CD8-positive, alpha-beta memory T cell (primary cell): ENCODE data around the gene SLC29A2. TPM values are rescaled to one million over a fixed set of nuclear protein-coding genes. Genes with fewer than 3 reads are reported as not detected.
A peak's percentile ranks its signal among the peaks of the same experiment; 100 is the strongest.
"Not testable (repeated sequence)": the region's sequence is repeated elsewhere in the genome, so short reads cannot be mapped to it uniquely, and the experiment has no call there.

Source experiments
- CTCF ChIA-PET: fragments of 350-600 bp; sonication (Branson Sonifier 250); formaldehyde crosslinking; loops from one replicate; lab custom pipeline; 2021; ENCODE audit warnings: antibody characterized with exemption; lab: Charles Lee
- POLR2A ChIA-PET: fragments of 350-600 bp; sonication (Branson Sonifier 250); formaldehyde crosslinking; loops from one replicate; lab custom pipeline; 2021; ENCODE audit warnings: antibody characterized with exemption; lab: Charles Lee
- DNase-seq, 5 donors: peaks; one replicate each; pipeline versions ENCODE4 v3.0.0 to v3.0.0-alpha.2; 2020 to 2022; ENCODE audit warnings: mixed read lengths in 1 of 5
- H3K27ac ChIP-seq: one replicate; pipeline ENCODE4 v1.7.0; 2013; ENCODE audit warnings: low read depth, mild to moderate bottlenecking, low read length, moderate library complexity
- H3K27me3 ChIP-seq: 2 replicates; pipeline ENCODE4 v1.7.0; 2013; ENCODE audit warnings: low read length, mild to moderate bottlenecking; ENCODE audit not compliant: insufficient read depth, poor library complexity, severe bottlenecking
- H3K36me3 ChIP-seq: 2 replicates; pipeline ENCODE4 v1.7.0; 2013; ENCODE audit warnings: mild to moderate bottlenecking, low read length, moderate library complexity; ENCODE audit not compliant: insufficient read depth
- H3K4me1 ChIP-seq: 2 replicates; pipeline ENCODE4 v1.7.0; 2013; ENCODE audit warnings: mild to moderate bottlenecking, low read length, moderate library complexity; ENCODE audit not compliant: insufficient read depth
- H3K4me3 ChIP-seq: 2 replicates; pipeline ENCODE4 v1.7.0; 2013; ENCODE audit warnings: mild to moderate bottlenecking, low read length
- H3K9me3 ChIP-seq: 2 replicates; pipeline ENCODE4 v1.7.0; 2013; ENCODE audit warnings: mild to moderate bottlenecking, low read length
- H3K27ac Mint-ChIP-seq, 8 donors: one replicate each; pipeline ENCODE4 v1.8.0; 2020 to 2021; ENCODE audit warnings: mixed read lengths in 8 of 8, mild to moderate bottlenecking in 6 of 8, inconsistent platforms in 3 of 8, moderate library complexity in 3 of 8
- H3K27me3 Mint-ChIP-seq, 2 donors: one replicate each; pipeline ENCODE4 v1.8.0; 2020 to 2021; ENCODE audit warnings: mixed read lengths in 2 of 2, mild to moderate bottlenecking in 1 of 2, moderate library complexity in 1 of 2
- H3K36me3 Mint-ChIP-seq, 3 donors: one replicate each; pipeline ENCODE4 v1.8.0; 2020 to 2021; ENCODE audit warnings: mixed read lengths in 3 of 3, inconsistent platforms in 1 of 3, mild to moderate bottlenecking in 1 of 3
- H3K4me1 Mint-ChIP-seq, 3 donors: one replicate each; pipeline ENCODE4 v1.8.0; 2020 to 2021; ENCODE audit warnings: mixed read lengths in 3 of 3, inconsistent platforms in 1 of 3, mild to moderate bottlenecking in 1 of 3
- H3K4me3 Mint-ChIP-seq, 7 donors: one replicate each; pipeline ENCODE4 v1.8.0; 2020 to 2021; ENCODE audit warnings: mixed read lengths in 7 of 7, mild to moderate bottlenecking in 6 of 7, moderate library complexity in 4 of 7, inconsistent platforms in 2 of 7
- H3K9me3 Mint-ChIP-seq, 5 donors: one replicate each; pipeline ENCODE4 v1.8.0; 2020 to 2022; ENCODE audit warnings: mixed read lengths in 5 of 5, mild to moderate bottlenecking in 3 of 5, moderate library complexity in 2 of 5, inconsistent platforms in 1 of 5
- polyA plus RNA-seq: library from polyadenylated mRNA; unstranded; fragments of 300-500 nt; fragmentation: Illumina TruSeq; gene quantifications from one replicate; pipeline ENCODE4 v1.2.3, GENCODE V29; 2021
- total RNA-seq, 2 experiments: library from RNA; stranded (reverse); gene quantifications; one replicate each; pipeline ENCODE4 v1.2.3, GENCODE V29; 2021

Gene SLC29A2
- total and polyA plus RNA-seq, 3 experiments from 2014 or later, result 1.9 to 8.5 (median 7.9) TPM

DNA sequence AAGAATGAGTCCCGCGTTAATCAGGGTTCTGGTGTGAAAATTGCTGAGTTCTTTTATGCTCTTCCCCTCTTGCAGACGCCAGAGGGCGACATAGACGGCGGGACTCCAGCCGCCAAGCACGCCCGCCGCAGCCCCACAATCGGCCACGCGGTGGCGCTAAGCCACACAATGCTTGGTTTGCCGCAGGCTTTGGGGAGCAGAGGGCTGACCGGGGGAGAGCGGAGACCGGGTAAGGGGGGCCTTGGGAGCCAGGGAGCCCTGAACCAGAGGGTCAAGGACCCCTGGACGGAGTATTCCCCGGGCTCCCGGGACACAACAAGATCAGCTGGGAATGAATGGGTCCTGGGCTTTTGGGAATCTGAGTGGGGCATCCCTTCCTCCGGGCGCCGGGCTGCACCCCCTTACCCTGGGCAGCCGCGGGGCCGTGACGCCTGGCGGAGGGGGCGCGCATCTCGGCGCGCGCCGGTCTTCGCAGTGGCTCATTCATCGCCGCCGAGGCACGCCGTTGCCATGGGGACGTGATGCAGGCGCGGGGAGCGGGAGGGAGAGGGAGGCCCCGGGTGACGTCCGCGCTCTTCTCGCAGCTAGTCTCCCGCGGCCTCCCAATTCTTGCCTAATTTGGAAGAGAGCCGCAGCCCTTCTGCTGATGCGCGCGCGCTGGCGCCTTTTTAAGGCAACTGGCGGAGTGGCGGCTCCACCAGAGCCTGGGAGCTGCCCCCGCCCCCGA, 37.1 kb upstream of the SLC29A2 start:
- Mint-ChIP-seq H3K9me3 (no peaks in the 10 kb centered on the region), H3K4me3 (peak overlapping the region; percentile 21 to 90 (median 81)), H3K4me1 (peaks cover 2 to 5% (median 4%) of the 10 kb centered on the region in 3 donors), H3K36me3 (no peaks in the 10 kb centered on the region), H3K27ac (peak overlapping the region in 5 of 8 donors; percentile 34 to 83 (median 64)), H3K27me3 (peaks cover 24 to 52% of the 10 kb centered on the region in 2 donors)
- Histone ChIP-seq H3K27ac (no peak overlapping the region), H3K4me3 (peak overlapping the region; percentile 61), H3K27me3 (peaks cover 9% of the 10 kb centered on the region), H3K9me3 (no peaks in the 10 kb centered on the region), H3K4me1 (peaks cover 3% of the 10 kb centered on the region), H3K36me3 (no peaks in the 10 kb centered on the region)
- POLR2A ChIA-PET, result interaction anchor here (0.5 to 1.3 kb wide), 3 partner anchors 13 to 903 kb away, joined by 3 to 4 read pairs (median 3); no protein-coding TSS in a partner anchor
- CTCF ChIA-PET, result interaction anchor here (0.7 to 5.3 kb wide), 22 partner anchors 9 to 337 kb away, joined by 3 to 37 read pairs (median 4); partner anchors contain the start of genes ACTN3, DPP3, MRPL11 and NPAS4
- DNase-seq, result peak; percentile 82 to 92 (median 90)

DNA sequence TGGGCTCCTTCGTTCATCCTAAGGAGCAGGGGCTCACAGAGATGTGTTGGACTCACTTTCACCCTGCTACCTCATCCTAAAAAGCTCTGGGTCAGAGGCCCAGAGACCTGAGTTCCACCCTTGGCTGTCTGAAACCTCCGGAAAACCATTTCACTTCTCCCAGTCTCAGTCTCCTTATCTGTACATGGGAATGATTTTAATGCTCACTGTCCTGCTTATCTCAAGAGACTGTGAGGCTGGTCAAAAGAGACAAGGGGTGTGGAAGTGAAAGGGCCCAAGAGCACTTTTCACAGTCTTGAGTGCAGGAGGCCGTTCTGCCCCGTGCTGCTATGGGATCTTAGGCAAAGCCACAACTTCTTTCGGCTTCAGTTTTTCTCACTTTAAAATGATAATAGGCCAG, 36.1 kb upstream of the SLC29A2 start:
- H3K27ac Mint-ChIP-seq, result no peak overlapping the region
- no peaks in the 10 kb centered on the region for H3K9me3 Mint-ChIP-seq
- no peaks in the 10 kb centered on the region for H3K36me3 Mint-ChIP-seq
- H3K27me3 ChIP-seq, result peaks cover 15% of the 10 kb centered on the region
- H3K4me1 ChIP-seq, result peaks cover 3% of the 10 kb centered on the region
- H3K27me3 Mint-ChIP-seq, result peaks cover 25 to 52% of the 10 kb centered on the region in 2 donors
- H3K4me1 Mint-ChIP-seq, result peaks cover 2 to 5% (median 4%) of the 10 kb centered on the region in 3 donors
- H3K36me3 ChIP-seq, result no peaks in the 10 kb centered on the region
- no peaks in the 10 kb centered on the region for H3K9me3 ChIP-seq
- ChIA-PET CTCF (interaction anchor here (0.7 to 5.3 kb wide), 12 partner anchors 10 to 271 kb away, joined by 3 to 37 read pairs (median 6); partner anchors contain the start of genes DPP3, MRPL11 and RBM4B), POLR2A (interaction anchor here (1.2 kb wide), 1 partner anchor 72 kb away, joined by 3 read pairs; the partner anchor contains the start of gene DPP3)
- no peak overlapping the region for H3K4me3 Mint-ChIP-seq
- H3K27ac ChIP-seq, result no peak overlapping the region
- no peak overlapping the region for H3K4me3 ChIP-seq
- no peak for DNase-seq

DNA sequence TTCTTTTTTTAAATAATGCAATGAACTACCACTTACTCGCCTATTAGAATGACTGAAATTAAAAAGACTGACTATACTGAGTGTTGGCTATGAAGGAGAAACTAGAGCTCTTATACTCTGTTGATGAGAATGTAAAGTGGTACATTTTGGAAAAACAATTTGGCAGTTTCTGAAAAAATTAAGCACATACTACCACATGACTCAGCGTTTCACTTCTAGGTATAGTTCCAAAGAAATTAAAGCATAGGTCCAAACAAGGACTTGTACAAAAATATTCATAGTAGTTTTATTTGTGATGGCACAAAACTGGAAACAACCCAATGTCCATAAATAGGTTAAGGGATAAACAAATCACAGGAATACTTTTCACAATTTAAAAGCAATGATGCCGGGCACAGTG, 22.4 kb upstream of the SLC29A2 start:
- Histone ChIP-seq H3K4me1 (no peaks in the 10 kb centered on the region), H3K9me3 (no peaks in the 10 kb centered on the region), H3K4me3 (no peak overlapping the region), H3K27me3 (no peaks in the 10 kb centered on the region), H3K36me3 (no peaks in the 10 kb centered on the region), H3K27ac (no peak overlapping the region)
- H3K9me3 Mint-ChIP-seq, result no peaks in the 10 kb centered on the region
- no peaks in the 10 kb centered on the region for H3K4me1 Mint-ChIP-seq
- peaks cover 0 to 24% of the 10 kb centered on the region in 2 donors for H3K27me3 Mint-ChIP-seq
- no peaks in the 10 kb centered on the region for H3K36me3 Mint-ChIP-seq
- ChIA-PET POLR2A (no interaction called here), CTCF (no interaction called here)
- no peak overlapping the region for H3K4me3 Mint-ChIP-seq
- DNase-seq, result no peak
- H3K27ac Mint-ChIP-seq, result no peak overlapping the region

DNA sequence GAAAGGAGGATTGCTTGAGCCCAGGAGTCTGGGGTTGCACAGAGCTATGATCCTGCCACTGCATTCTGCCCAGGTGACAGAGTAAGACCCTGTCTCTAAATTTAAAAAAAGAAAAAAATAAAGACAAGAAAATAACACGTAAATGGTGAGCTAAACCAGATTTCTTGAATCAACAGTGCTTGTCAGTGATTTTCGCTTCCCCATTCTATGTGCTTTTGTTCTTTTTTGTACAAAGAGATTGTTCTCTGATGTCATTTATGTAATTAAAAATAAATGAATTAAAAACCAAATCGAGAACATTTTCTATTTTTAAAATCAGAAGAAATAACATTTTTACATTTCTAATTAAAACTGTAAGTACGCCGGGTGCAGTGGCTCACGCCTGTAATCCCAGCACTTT, 19.8 kb upstream of the SLC29A2 start:
- POLR2A ChIA-PET, result no interaction called here
- CTCF ChIA-PET, result interaction anchor here (0.7 kb wide), 1 partner anchor 80 kb away, joined by 3 read pairs; no protein-coding TSS in a partner anchor
- Mint-ChIP-seq H3K4me3 (no peak overlapping the region), H3K27me3 (peaks cover 0 to 17% of the 10 kb centered on the region in 2 donors), H3K9me3 (no peaks in the 10 kb centered on the region), H3K4me1 (peaks cover 2 to 3% (median 2%) of the 10 kb centered on the region in 3 donors), H3K36me3 (no peaks in the 10 kb centered on the region), H3K27ac (no peak overlapping the region)
- H3K27me3 ChIP-seq, result no peaks in the 10 kb centered on the region
- no peak overlapping the region for H3K4me3 ChIP-seq
- no peak for DNase-seq
- peaks cover 3% of the 10 kb centered on the region for H3K4me1 ChIP-seq
- H3K9me3 ChIP-seq, result no peaks in the 10 kb centered on the region
- no peak overlapping the region for H3K27ac ChIP-seq
- no peaks in the 10 kb centered on the region for H3K36me3 ChIP-seq

DNA sequence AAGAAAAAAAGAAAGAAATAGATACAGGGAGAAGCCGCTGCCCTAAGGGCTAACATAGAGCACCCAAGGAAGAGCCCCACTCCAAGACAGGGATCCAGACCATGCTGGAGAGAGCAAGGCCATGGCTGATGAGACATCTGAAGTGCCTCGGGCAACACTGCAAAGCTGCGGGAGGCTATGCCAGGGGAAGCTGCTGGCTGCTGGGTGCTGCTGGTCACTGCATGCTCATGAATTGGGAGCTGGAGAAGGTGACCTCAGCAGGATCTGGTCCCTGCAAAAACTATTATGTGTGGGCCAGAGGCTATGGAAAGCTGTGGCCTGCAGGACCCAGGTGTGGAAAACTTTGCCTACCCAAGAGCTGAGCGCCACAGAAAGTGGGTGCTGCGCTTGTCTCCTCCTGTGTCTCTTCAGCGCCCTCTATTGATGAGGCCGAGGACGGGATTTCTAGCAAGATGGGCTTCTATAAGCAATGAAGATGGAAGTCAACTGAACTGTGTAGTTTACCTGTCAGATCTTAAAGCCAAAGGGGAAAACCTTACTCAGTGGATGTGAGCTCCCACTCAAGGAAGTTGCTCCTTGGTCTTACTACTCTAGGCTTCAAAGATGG, 17.3 kb upstream of the SLC29A2 start:
- Mint-ChIP-seq H3K4me1 (peaks cover 7 to 8% (median 7%) of the 10 kb centered on the region in 3 donors), H3K27ac (no peak overlapping the region), H3K9me3 (no peaks in the 10 kb centered on the region), H3K36me3 (no peaks in the 10 kb centered on the region), H3K4me3 (no peak overlapping the region), H3K27me3 (peaks cover 0 to 5% of the 10 kb centered on the region in 2 donors)
- POLR2A ChIA-PET, result interaction anchor here (0.6 to 1.0 kb wide), 2 partner anchors 17 to 76 kb away, joined by 3 to 5 read pairs; no protein-coding TSS in a partner anchor
- CTCF ChIA-PET, result interaction anchor here (0.7 to 4.4 kb wide), 25 partner anchors 9 to 701 kb away, joined by 3 to 49 read pairs (median 5); partner anchors contain the start of genes B4GAT1, MRPL11, RIN1 and SLC29A2
- no peaks in the 10 kb centered on the region for H3K27me3 ChIP-seq
- no peaks in the 10 kb centered on the region for H3K9me3 ChIP-seq
- peaks cover 7% of the 10 kb centered on the region for H3K4me1 ChIP-seq
- DNase-seq, result peak; percentile 51 to 84 (median 59)
- H3K4me3 ChIP-seq, result no peak overlapping the region
- H3K36me3 ChIP-seq, result no peaks in the 10 kb centered on the region
- no peak overlapping the region for H3K27ac ChIP-seq

DNA sequence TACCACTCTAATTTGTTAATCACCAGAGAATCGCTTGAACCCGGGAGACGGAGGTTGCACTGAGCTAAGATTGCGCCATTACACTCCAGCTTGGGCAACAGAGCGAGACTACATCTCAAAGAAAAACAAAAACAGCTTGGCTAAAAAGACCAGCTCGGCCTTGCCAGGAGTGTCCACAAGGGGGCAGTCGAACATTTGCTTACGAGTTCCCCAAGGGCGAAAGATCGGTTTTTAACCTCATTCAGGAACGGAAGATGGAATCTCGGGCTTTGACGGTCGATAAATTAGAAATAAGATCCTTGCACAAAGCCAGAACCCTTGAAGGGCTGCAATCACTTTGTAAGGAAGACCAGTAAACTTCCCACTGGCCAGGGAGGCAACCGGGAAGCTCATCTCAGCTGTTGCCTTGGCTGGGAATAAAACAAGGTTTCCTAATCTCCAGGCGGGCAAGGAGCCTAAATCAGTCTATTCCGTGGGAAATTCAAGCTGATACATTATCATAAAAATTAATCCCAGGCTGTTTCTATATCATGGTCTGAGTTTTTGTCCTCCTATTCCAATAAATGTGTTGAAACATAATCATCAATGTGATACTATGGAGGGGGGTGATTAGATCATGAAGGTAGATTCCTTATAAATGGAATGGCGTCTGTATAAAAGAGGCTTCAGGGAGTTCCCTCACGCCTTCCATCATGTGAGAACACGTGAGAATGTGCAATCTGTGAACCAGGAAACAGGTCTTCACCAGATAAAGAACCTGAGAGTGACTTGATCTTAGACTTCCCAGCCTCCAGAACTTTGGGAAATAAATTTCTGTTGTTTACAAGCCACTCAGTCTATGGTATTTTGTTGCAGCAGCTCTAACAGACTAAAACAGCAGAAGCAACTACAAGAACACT, 14.9 kb upstream of the SLC29A2 start:
- Mint-ChIP-seq H3K4me3 (peak overlapping the region in 4 of 7 donors; percentile 0 to 33 (median 21)), H3K36me3 (no peaks in the 10 kb centered on the region), H3K27ac (peak overlapping the region in 3 of 8 donors; percentile 14 to 77 (median 56)), H3K4me1 (peaks cover 7 to 8% (median 7%) of the 10 kb centered on the region in 3 donors), H3K27me3 (peaks cover 0 to 4% of the 10 kb centered on the region in 2 donors), H3K9me3 (no peaks in the 10 kb centered on the region)
- Histone ChIP-seq H3K9me3 (no peaks in the 10 kb centered on the region), H3K4me1 (peaks cover 7% of the 10 kb centered on the region), H3K36me3 (no peaks in the 10 kb centered on the region), H3K4me3 (peak overlapping the region; percentile 31), H3K27ac (no peak overlapping the region), H3K27me3 (no peaks in the 10 kb centered on the region)
- ChIA-PET CTCF (interaction anchor here (0.8 to 7.2 kb wide), 29 partner anchors 10 to 1156 kb away, joined by 3 to 65 read pairs (median 5); partner anchors contain the start of genes B4GAT1, BRMS1, CD248 and MRPL11), POLR2A (interaction anchor here (1.0 to 1.8 kb wide), 3 partner anchors 14 to 74 kb away, joined by 4 to 5 read pairs (median 5); partner anchors contain the start of gene MRPL11)
- peak; percentile 64 to 85 (median 70) for DNase-seq

DNA sequence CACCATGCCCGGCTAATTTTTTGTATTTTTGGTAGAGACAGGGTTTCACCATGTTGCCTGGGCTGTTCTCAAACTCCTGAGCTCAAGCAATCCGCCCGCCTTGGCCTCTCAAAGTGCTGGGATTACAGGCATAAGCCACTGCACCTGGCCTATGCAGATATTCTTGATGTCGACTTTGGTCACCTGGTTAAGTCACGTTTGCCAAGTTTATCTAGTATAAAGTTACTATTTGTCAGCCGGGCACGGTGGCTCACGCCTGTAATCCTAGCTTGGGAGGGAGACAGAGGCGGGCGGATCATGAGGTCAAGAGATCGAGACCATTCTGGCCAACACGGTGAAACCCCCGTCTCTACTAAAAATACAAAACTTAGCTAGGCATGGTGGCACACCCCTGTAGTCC, 12.8 kb upstream of the SLC29A2 start:
- not testable (repeated sequence) for H3K27ac Mint-ChIP-seq, H3K27ac ChIP-seq, H3K27me3 Mint-ChIP-seq, H3K9me3 ChIP-seq, H3K4me1 Mint-ChIP-seq, H3K36me3 Mint-ChIP-seq, DNase-seq, H3K9me3 Mint-ChIP-seq, H3K36me3 ChIP-seq, H3K4me3 ChIP-seq, H3K4me3 Mint-ChIP-seq, H3K4me1 ChIP-seq, H3K27me3 ChIP-seq
- ChIA-PET CTCF (interaction anchor here (0.9 to 7.2 kb wide), 6 partner anchors 12 to 160 kb away, joined by 3 to 65 read pairs (median 12); partner anchors contain the start of genes MRPL11 and SLC29A2), POLR2A (interaction anchor here (0.7 kb wide), 1 partner anchor 36 kb away, joined by 3 read pairs; the partner anchor contains the start of gene NPAS4)
